Breast epithelium (tissue), 3 donors: Measurements from ENCODE around the gene CXCR4.

Experiments
- CTCF ChIP-seq, 3 donors: fragments of 450-650 bp; IDR thresholded peaks; one replicate each; pipeline ENCODE4 v1.5.1; 2016 to 2017; ENCODE audit warnings: antibody characterized with exemption in 3 of 3, mild to moderate bottlenecking in 3 of 3, moderate library complexity in 3 of 3
- POLR2AphosphoS5 ChIP-seq, 3 donors: sonication (generic); formaldehyde crosslinking; IDR thresholded peaks; one replicate each; pipeline ENCODE4 v1.6.1; 2017; ENCODE audit warnings: antibody characterized with exemption in 3 of 3

- TF ChIP-seq CTCF (IDR thresholded peaks at IDR 0.05): no peak
- no peak for TF ChIP-seq POLR2AphosphoS5 (IDR thresholded peaks at IDR 0.05)
Observed at GRCh38 chr2:136118819-136119716, 1.1 kb upstream of the CXCR4 start.
